WERI-Rb-1 (cell line): ENCODE results near the gene LRFN2.
A peak's percentile ranks its signal among the peaks of the same experiment; 100 is the strongest.

ENCODE experiments used
- DNase-seq: peaks from one replicate; pipeline ENCODE4 v3.0.0-alpha.2; 2020
- H3K27ac ChIP-seq: fragments of 250-450 bp; sonication (Bioruptor Pico); 2 replicates; pipeline ENCODE4 v1.5.1; 2020; ENCODE audit warnings: mild to moderate bottlenecking, moderate library complexity
- H3K27me3 ChIP-seq: fragments of 250-450 bp; sonication (Bioruptor Pico); 2 replicates; pipeline ENCODE4 v1.5.1; 2021; ENCODE audit warnings: mild to moderate bottlenecking, low read depth, moderate library complexity; ENCODE audit not compliant: insufficient read depth, severe bottlenecking
- H3K36me3 ChIP-seq: fragments of 250-450 bp; sonication (Bioruptor Pico); 2 replicates; pipeline ENCODE4 v1.5.1; 2020; ENCODE audit warnings: mild to moderate bottlenecking, moderate library complexity
- H3K4me3 ChIP-seq: 2 replicates; pipeline ENCODE4 v1.5.1; 2011; ENCODE audit warnings: low read depth, mild to moderate bottlenecking, control low read depth, low read length
- H3K9me3 ChIP-seq: fragments of 250-450 bp; sonication (Bioruptor Pico); 2 replicates; pipeline ENCODE4 v1.5.1; 2021; ENCODE audit warnings: mild to moderate bottlenecking, moderate library complexity; ENCODE audit not compliant: severe bottlenecking
- TF ChIP-seq, protein P1 (sequence below): IDR thresholded peaks from 2 replicates; pipeline ENCODE4 v1.5.1; 2011; ENCODE audit warnings: low read depth, mild to moderate bottlenecking, control low read depth, inconsistent platforms, low read length

Gene LRFN2

DNA sequence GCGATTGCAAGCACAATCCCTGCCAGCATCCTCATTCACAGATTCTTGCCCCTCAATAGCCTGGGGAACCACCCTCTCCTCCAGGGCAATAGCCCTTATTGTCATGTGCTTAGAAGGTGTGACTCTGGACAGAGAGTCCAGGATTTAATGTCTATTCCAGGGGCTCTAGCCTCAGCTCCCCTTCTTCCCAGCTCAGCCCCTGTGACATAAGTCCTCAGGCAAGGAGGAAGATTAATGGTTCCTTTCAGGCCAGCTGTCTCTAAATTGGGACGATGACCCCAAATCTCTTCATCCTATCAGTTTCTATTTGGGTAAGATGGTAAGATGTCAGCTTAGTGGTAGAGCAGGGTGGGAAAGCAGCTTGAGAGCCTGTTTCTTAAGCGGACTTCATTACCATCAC is 8.1 kb downstream of the LRFN2 start:
- H3K27ac ChIP-seq, result peak overlapping the region; percentile 20
- no peaks in the 10 kb centered on the region for H3K9me3 ChIP-seq
- TF ChIP-seq, protein P1, sequence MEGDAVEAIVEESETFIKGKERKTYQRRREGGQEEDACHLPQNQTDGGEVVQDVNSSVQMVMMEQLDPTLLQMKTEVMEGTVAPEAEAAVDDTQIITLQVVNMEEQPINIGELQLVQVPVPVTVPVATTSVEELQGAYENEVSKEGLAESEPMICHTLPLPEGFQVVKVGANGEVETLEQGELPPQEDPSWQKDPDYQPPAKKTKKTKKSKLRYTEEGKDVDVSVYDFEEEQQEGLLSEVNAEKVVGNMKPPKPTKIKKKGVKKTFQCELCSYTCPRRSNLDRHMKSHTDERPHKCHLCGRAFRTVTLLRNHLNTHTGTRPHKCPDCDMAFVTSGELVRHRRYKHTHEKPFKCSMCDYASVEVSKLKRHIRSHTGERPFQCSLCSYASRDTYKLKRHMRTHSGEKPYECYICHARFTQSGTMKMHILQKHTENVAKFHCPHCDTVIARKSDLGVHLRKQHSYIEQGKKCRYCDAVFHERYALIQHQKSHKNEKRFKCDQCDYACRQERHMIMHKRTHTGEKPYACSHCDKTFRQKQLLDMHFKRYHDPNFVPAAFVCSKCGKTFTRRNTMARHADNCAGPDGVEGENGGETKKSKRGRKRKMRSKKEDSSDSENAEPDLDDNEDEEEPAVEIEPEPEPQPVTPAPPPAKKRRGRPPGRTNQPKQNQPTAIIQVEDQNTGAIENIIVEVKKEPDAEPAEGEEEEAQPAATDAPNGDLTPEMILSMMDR, result no peak
- DNase-seq, result peak; percentile 91
- H3K36me3 ChIP-seq, result peaks cover 4% of the 10 kb centered on the region; the same call in 1 of the 2 replicates
- no peaks in the 10 kb centered on the region for H3K27me3 ChIP-seq
- H3K4me3 ChIP-seq, result no peak overlapping the region

DNA sequence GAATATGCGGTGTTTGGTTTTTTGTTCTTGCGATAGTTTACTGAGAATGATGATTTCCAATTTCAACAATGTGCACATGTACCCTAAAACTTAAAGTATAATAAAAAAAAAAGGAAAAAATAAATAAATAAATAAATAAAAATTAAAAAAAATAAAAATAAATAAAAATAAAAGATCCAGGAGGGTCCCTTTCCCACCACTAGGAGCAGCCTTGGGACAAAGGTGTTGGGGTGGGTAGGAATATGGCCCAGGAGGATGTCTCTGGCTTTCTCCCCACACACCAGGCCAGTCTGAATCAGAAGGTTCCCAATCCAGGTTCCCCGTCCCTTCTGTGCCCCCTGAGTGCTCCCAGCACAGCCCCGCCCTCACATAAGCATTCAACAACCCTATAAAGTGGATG is 9.5 kb downstream of the LRFN2 start:
- H3K36me3 ChIP-seq, result peaks cover 8% of the 10 kb centered on the region
- H3K27ac ChIP-seq, result no peak overlapping the region
- H3K4me3 ChIP-seq, result no peak overlapping the region
- H3K27me3 ChIP-seq, result no peaks in the 10 kb centered on the region
- TF ChIP-seq, protein P1, result no peak
- no peaks in the 10 kb centered on the region for H3K9me3 ChIP-seq
- no peak for DNase-seq

DNA sequence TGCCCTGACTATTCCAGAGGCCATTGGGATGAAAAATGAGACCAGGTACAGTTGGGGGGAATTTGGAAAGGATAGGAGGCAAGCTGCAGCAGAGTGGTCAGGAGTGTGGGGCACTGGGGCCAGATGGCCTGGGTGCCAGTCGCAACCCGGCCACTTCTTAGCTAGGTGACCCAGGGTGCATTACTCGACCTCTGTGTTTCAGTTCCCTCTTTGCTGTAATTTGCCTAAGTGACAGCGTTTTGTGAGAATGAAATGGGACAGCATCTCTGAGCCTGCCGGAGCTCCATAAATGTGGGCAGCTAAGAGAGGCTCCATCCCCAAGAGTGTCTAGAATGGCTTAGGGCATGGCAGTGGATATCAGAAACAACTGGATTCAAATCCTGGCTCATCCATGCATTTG is 13.9 kb downstream of the LRFN2 start:
- TF ChIP-seq, protein P1, result no peak
- no peaks in the 10 kb centered on the region for H3K27me3 ChIP-seq
- H3K9me3 ChIP-seq, result no peaks in the 10 kb centered on the region
- no peak for DNase-seq
- no peak overlapping the region for H3K27ac ChIP-seq
- H3K4me3 ChIP-seq, result no peak overlapping the region
- peaks cover 4% of the 10 kb centered on the region for H3K36me3 ChIP-seq

DNA sequence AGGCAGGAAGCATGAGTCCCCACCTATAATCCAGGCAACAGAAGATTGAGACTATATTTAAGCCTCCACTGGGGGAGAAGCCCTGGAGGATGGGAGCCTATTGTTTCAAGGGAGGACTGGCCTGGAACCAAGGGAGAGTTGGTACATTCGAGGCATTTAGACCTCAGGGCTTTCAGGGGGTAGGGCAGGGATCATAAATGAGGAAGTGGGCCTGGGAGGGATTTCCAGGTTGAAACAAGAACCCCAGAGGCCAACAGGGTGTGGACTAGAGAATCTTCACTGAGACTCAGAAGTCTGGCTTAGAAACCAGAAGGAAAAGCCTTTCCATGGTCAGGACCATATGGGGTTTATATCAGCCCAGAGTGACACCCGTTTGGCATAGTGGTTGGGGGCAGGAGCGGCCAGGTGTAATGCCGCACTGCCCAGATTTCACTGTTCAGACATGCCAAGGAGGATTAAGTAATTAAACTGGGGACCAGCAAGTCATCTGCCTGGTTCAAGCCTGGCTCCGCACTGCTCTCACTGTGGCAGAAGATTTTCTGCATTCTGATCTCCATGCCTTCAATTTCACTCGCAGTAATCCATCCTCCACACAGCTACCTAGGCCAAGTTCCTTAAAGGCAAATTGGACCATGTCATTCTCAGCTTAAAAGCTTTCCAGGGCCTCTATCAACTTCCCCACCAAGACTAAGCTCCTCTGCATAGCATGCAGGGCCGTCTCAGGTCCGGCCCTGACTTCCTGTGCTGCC is 17.8 kb downstream of the LRFN2 start:
- peak overlapping the region; percentile 26 for H3K27ac ChIP-seq
- no peak overlapping the region for H3K4me3 ChIP-seq
- TF ChIP-seq, protein P1, result no peak
- peaks cover 4% of the 10 kb centered on the region for H3K36me3 ChIP-seq
- no peaks in the 10 kb centered on the region for H3K9me3 ChIP-seq
- H3K27me3 ChIP-seq, result no peaks in the 10 kb centered on the region
- peak; percentile 74 for DNase-seq

DNA sequence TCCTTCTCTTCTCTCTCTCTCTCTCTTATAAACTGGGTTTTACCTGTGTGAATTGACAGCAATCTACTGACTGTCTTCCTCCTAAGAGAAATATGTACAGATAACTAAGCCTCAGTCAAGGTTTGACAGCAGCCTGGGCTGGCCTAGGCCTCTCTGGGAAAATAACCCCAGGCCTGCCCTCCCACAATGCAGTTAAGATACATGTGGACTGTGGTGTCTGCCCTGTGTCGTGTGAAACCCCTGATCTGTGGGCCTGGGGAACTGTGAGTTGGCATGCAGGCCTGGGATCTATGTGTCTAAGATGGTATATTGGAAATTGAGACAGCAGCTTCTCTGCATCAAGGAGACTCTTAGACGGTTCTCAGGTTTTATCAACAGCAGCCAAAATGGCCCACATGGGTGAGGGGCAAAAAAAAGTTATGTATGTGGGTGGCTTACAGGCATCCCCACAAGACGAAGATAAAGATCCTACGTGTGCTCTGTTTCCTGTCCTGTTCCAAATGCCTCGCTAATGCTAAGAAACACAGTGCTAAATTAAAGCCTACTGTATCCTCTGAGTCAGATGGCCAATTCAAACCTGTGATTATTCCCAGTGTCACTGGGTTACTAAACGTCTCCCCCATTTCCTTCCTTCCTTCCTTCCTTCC is 19.0 kb downstream of the LRFN2 start:
- Histone ChIP-seq H3K27ac (no peak overlapping the region), H3K9me3 (no peaks in the 10 kb centered on the region), H3K4me3 (no peak overlapping the region), H3K27me3 (no peaks in the 10 kb centered on the region), H3K36me3 (no peaks in the 10 kb centered on the region)
- DNase-seq, result no peak
- TF ChIP-seq, protein P1, result no peak
